Body of pancreas (tissue), 4 donors: ENCODE data around the gene IFT43.

Experiments
- CTCF ChIP-seq, 7 experiments: fragments of 450-650 bp in 4 of 7; fragments of 200-600 bp in 3 of 7; sonication (generic) in 3 of 7; IDR thresholded peaks; one replicate each; pipeline ENCODE4 v1.5.1; 2016 to 2019; ENCODE audit warnings: antibody characterized with exemption in 7 of 7
- POLR2A ChIP-seq, 3 donors: fragments of 450-650 bp; IDR thresholded peaks; one replicate each; pipeline ENCODE4 v1.6.1; 2016; ENCODE audit warnings: antibody characterized with exemption in 3 of 3, mild to moderate bottlenecking in 2 of 3

DNA sequence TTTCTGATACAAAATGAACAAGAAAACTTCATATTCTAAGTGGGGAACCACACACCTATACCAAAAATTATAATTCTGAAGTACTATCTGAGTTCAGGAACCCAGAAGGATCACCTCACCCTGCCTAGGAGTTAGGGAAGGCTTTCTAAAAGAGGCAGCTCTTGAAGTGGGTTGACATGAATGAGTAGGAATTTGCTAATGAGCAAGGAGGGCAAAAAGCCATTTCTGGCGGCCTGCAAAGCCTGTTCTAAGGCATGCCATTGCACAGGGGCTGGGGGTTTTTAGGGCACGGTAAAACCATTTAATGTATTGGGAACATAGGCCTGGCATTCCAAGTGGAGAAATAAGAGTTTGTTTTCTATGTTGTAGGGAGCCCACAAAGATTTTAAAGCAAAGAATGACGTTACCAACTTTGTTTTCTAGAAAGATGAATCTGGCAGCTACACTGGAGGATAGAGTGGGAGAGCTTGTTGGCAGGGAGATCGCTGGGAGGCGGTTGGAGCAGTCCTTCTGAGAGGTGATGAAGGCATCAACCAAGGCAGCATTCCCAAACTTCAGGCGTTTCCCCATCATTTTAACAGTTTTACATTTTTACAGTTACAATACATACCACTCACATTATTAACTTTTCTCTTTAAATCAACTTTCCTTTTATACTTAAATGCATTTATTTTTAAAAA, 14.1 kb downstream of the IFT43 start:
- TF ChIP-seq CTCF (IDR thresholded peaks at IDR 0.05): no peak
- no peak for TF ChIP-seq POLR2A (IDR thresholded peaks at IDR 0.05)
